Stimulated activated CD8-positive, alpha-beta memory T cell treated with anti-CD3 and anti-CD28 coated beads, Interleukin-7, amount 100 ng/mL, for 4 hours (primary cell): Measurements from ENCODE around the gene KSR1.
"Not testable (repeated sequence)": the region's sequence is repeated elsewhere in the genome, so short reads cannot be mapped to it uniquely, and the experiment has no call there.

ENCODE experiments used
- DNase-seq, 2 donors: peaks; one replicate each; pipeline ENCODE4 v3.0.0-alpha.2; 2020; ENCODE audit warnings: low read depth in 2 of 2

KSR1 gene

DNA sequence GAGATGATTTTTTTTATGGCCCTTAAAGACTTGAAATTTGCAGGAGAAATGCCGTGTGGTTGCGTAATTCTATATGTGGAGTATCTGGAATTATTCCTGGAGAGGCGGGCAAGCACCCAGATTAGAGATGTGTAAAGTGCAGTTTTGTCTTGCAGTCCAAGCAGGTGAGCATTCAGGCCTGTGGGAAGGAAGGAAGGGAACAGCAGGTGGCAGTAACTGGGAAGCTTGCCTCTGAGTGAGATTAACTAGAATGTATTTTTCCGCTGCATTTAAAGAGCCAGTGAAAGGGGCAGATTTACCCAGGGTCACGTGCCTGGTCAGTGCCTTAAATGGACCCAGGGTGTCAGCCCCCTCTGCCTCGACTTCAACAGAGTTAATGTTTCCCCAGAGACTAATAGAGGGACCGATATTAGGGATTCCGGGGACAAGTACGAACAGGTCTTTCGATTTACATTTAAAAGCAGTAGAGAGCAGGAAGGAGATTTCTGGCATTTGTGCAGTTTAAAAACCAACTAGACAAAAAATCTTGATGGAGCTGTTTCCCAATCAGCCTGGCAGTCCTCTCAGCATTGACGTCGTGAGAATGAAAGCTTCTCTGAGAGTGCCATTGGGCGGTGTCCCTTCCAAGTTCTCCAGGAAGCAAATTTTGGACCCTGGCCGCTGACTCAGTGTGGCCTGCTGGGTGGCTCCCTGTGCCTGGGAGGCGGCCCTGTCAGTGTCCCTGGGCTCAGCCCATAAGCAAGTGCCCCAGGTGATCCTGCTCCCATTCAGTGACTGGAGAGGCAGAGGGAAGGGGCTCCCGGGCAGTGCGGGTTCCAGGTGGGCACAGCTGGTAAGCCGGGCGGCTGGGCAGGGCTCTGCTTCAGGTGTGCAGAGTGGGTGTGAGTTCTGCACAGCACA is 38.2 kb downstream of the KSR1 start:
- DNase-seq: no peak

GRCh38 chr17:27495460-27495859 is 39.2 kb downstream of the KSR1 start:
- no peak for DNase-seq

DNA sequence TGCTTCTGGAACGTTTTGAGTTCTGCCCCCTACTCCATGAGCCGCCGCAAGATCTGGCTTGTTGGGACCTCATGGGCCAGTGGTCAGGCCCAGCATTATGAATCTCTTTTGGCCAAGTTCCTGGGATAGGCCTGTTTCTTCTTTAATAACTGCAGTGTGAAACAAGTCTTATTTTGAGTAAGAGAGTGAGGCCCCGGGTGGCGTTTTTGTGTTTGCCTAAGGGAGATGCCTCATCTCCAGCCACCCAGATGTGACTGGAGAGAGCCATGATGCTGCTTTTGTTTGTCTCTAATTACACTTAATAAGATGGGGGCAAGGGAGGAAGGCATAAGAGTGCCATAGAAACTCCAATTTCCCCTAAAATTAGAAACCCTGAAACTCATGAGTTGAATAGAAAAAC is 39.8 kb downstream of the KSR1 start:
- DNase-seq: no peak

GRCh38 chr17:27496437-27496943 is 40.2 kb downstream of the KSR1 start:
- DNase-seq: no peak

- DNase-seq: no peak
These were observed 40.7 kb downstream of the KSR1 start for GRCh38 chr17:27496971-27497370.

- no peak for DNase-seq
These were observed 41.4 kb downstream of the KSR1 start for GRCh38 chr17:27497696-27498095.

DNA sequence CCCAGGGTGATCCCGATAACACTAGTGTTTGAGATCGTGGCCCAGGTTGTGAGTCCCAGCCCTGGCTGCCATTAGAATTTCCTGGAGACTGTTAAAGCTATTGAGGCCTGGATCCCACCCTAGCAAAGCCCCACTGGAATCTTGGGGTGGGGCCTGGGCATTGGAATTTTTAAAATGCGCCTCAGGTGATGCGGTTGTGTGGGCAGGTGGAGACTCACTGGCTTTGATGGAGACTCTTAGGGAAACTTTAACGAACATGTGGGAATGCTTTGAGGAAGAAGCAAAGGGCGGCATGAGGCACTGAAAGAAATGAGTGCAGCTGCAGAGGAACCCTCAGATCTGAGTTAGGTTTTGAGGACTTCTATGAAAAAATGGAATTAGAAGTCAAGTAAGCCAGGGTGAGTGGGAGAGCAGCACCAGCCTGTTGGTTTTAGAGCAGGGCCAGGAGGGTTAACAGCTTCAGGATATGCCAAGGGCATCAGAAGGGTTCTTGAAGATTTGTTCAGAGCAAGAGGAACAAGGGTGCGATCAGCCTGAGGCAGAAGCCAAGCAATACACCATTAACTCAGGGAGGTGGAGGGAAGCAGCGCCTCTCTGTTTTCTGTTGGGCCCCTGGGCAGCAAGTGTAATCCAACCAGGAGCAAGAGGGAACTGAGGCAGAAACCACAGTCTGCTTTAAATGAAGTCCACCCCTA is 42.5 kb downstream of the KSR1 start:
- no peak for DNase-seq

GRCh38 chr17:27499451-27500265 is 43.4 kb downstream of the KSR1 start:
- no peak for DNase-seq

- DNase-seq: not testable (repeated sequence)
These were observed 45.1 kb downstream of the KSR1 start for GRCh38 chr17:27501338-27501737.

DNA sequence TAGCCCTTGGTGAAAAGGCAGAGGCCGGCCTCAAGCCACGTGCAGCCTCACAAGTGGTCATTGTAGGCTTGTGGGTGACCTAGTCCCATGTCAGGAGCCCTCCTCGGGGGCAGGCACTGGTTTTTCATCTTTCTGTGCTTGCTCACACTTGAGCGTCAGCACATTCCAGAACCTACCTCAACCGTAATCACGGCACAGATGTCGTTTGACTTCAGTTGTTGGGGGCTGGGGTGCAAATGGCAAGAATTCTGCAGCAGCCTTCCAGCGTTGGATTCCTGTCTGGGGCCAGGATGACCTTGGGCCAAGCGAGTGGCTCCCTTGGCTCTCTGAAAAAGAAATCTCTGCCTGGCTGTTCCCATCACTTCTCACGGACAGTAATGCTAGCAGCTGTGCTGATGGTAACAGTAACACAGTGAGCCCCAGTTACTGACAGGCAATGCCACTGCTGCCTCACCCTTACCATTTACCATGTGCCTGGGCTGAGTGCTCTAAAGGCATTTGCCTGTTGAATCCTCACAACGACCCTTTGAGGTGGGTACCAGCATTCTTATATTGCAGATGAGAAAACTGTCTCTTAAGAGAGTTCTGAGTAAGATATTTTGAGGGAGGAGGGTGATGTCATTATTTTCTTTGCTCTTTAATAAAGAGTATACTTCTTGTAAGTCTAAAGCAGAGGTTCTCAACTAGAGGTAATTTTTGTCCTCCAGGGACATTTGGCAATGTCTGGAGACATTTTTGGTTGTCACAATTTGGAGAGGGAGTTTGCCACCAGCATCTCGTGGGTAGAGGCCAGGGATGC is 46.5 kb downstream of the KSR1 start:
- DNase-seq: no peak

GRCh38 chr17:27503611-27504010 is 47.4 kb downstream of the KSR1 start:
- DNase-seq: no peak

DNA sequence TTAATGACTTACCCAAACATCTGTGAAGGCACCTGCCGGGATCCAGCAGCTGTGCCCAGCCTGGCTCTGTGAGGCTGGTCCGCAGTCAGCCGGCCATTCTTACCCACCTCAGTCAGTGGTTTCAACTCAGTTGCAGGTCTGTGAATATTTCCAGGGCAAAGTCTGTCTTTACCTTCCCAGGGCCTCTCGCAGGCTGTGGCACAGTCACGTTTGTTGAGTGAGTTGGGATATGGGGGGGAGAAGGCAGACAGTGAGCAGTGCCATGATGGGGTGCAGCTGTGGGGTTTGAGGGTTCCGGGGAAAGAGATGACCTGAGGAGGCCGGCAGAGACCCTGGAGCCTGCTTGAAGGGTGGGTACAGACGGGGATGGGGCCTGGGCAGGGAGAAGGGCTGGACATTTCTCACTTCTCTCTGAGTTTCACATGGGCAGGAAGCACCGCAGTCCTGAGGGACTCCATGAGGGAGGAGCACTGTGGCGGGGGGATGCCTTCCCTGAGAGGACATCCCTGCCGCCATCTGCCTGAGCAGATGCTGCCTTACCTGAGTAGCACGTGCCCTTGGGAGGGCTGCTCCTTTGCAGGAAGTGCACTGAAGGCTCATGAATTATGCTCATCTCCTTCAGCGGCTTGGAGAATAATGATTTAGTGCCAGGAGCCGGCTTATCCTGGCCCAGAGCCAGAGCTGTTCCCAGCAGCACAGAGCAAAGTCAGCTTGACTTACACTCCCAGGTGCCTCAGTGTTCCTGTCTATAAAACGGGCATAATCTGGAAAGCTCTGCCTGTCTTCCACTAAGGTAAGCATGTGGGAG is 48.1 kb downstream of the KSR1 start:
- no peak for DNase-seq

DNA sequence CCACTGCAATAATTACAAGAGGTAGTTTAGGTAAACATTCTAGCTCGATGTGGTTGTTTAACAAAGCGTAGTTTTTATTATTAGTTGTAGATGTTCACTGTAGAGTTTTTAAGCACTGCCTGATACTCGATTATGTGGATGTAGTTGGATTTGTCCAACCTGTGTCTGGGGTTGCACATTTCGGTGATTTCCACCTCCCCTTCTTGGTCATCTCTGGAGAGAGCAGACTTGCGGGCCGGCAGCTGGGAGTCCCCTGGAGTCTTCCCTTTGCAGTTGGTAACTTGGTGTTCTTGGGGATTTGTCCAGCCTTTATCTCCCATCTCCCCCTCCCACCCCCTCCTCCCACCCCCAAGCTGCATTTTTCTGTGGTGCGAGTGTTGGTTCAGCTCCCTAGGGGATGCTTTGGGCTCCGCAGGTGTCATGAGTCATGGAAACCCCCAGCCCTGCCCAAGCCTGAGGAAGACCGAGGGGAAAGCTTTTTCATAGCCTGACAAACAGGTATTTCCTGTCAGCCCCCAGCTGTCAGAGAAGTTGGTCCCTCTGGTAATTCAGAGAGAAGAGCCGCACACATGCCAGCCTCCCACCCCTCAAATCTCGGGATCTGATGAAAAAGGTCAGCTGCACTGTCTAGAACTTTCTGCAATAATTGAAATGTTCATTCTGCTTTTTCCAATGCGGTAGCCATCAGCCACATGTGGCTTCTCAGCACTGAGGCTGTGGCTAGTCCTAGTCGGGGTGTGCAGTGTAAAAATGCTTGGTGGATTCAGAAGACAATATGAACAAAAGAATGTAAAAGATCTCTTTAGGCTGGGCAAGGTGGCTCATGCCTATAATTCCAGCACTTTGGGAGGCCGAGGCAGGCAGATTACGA is 50.3 kb downstream of the KSR1 start:
- DNase-seq: no peak

- DNase-seq: no peak
These were observed 55.1 kb downstream of the KSR1 start for GRCh38 chr17:27511168-27511883.

DNA sequence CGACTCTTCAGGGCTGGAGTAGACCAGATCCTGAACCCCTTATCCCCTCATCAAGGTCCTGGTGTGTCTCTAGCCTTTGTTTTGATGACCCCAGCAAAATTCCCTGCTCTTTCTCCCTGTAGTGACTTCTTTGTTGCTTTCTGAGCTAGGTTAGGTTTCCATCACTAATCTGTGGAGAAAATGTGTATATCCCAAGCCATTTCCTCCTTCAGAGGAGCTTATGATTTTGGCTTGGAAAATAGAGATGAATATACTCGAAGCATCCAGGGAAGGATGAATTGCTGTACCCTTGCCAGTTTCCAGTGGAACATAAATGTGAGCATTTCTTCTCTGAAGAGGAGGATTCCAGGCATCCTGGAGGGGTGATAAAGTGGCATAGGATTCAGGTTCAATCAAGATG is 55.8 kb downstream of the KSR1 start:
- DNase-seq: no peak

- DNase-seq: no peak
These were observed 56.5 kb downstream of the KSR1 start for GRCh38 chr17:27512511-27513346.

GRCh38 chr17:27513849-27514248 is 57.6 kb downstream of the KSR1 start:
- no peak for DNase-seq
